ENCODE results near the gene RIN1.
A peak's percentile ranks its signal among the peaks of the same experiment; 100 is the strongest.

RIN1 gene

DNA sequence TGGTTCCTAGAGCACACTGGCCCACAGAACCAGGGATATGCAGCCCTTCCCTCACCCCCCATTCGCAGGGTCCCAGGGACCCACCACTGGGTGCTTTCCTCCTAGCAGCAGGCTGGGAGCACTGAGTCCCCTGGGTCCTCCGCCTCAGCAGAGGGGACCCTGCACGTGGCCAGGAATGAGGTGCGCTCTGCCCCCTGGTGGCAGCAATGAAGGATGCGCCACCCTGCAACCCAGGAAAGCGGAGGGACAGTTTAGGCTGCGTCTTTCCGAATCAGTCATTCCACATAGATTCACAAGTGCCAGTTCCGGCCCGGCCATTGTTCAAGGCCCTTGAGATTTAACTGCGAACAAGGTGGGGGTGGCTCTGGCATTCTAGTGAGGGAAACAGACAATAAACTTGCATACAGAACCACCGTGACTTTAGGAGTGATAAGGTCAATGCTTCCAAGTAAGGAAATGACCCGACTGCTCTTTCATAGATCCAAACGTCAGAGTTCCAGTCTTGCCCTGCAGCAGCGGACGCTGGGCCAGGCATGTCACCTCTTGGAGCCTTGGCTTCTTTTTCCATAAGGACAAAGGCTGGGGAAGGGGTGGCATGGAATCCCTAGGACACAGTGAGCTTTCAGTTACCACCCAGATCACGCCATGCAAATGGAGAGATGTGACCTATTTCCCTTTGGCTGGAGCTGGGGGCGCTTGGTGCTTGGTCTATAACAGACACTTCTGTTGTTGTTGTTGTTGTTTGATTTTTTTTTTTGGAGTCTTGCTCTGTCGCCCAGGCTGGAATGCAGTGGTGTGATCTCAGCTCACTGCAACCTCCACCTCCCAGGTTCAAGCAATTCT lies 7.7 kb downstream of the RIN1 start:
- peak; percentile 86 for DNase-seq (ENCODE audit: extremely low spot score)
- CTCF ChIA-PET = interaction anchor here (0.6 to 2.2 kb wide), 6 partner anchors 16 to 509 kb away, joined by 3 to 11 read pairs (median 4); no protein-coding TSS in a partner anchor
- POLR2A ChIA-PET = no interaction called here
- TF ChIP-seq HDGF (IDR thresholded peaks at IDR 0.05; ENCODE audit: borderline replicate concordance) (no peak), ZNF384 (IDR thresholded peaks at IDR 0.05) (no peak), SUZ12 (IDR thresholded peaks at IDR 0.05) (no peak), ELF4 (IDR thresholded peaks at IDR 0.05) (no peak), BHLHE40 (IDR thresholded peaks at IDR 0.05; ENCODE audit: borderline replicate concordance) (no peak), L3MBTL2 (conservative IDR thresholded peaks at IDR 0.05) (peak; percentile 83), CTBP1 (IDR thresholded peaks at IDR 0.05; ENCODE audit: borderline replicate concordance) (no peak)

DNA sequence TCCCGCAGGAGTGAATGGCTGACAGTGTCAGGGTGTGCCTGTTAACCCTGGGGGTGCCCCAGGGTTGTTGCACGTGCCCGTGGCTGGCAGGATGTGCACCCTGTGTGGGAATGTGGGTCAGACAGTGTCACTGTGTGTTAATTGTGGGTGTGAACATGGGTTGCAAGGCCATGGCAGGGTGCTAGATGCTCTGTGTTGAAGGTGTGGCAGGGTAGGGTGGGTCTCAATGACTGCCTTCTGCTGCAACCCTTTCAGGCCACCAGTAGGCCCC lies 8.3 kb downstream of the RIN1 start:
- TF ChIP-seq, protein P1, sequence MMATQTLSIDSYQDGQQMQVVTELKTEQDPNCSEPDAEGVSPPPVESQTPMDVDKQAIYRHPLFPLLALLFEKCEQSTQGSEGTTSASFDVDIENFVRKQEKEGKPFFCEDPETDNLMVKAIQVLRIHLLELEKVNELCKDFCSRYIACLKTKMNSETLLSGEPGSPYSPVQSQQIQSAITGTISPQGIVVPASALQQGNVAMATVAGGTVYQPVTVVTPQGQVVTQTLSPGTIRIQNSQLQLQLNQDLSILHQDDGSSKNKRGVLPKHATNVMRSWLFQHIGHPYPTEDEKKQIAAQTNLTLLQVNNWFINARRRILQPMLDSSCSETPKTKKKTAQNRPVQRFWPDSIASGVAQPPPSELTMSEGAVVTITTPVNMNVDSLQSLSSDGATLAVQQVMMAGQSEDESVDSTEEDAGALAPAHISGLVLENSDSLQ (IDR thresholded peaks at IDR 0.05) = no peak
- TF ChIP-seq SP1 (IDR thresholded peaks at IDR 0.05) = no peak
- no peak for TF ChIP-seq SUZ12 (IDR thresholded peaks at IDR 0.05)
- no peak for TF ChIP-seq TARDBP (IDR thresholded peaks at IDR 0.05)
- TF ChIP-seq ARNT (IDR thresholded peaks at IDR 0.05) = no peak
- no peak for TF ChIP-seq L3MBTL2 (conservative IDR thresholded peaks at IDR 0.05)
- TF ChIP-seq ZNF384 (IDR thresholded peaks at IDR 0.05) = no peak
- no peak for TF ChIP-seq CTBP1 (IDR thresholded peaks at IDR 0.05; ENCODE audit: borderline replicate concordance)
- TF ChIP-seq ELF4 (IDR thresholded peaks at IDR 0.05) = no peak
- no peak for TF ChIP-seq FOXA1 (IDR thresholded peaks at IDR 0.05)
- no peak for TF ChIP-seq NFRKB (IDR thresholded peaks at IDR 0.05)
- TF ChIP-seq HDGF (IDR thresholded peaks at IDR 0.05; ENCODE audit: borderline replicate concordance) = no peak
- TF ChIP-seq FOXM1 (IDR thresholded peaks at IDR 0.05; ENCODE audit: borderline replicate concordance) = no peak
- no peak for DNase-seq (ENCODE audit: extremely low spot score)

DNA sequence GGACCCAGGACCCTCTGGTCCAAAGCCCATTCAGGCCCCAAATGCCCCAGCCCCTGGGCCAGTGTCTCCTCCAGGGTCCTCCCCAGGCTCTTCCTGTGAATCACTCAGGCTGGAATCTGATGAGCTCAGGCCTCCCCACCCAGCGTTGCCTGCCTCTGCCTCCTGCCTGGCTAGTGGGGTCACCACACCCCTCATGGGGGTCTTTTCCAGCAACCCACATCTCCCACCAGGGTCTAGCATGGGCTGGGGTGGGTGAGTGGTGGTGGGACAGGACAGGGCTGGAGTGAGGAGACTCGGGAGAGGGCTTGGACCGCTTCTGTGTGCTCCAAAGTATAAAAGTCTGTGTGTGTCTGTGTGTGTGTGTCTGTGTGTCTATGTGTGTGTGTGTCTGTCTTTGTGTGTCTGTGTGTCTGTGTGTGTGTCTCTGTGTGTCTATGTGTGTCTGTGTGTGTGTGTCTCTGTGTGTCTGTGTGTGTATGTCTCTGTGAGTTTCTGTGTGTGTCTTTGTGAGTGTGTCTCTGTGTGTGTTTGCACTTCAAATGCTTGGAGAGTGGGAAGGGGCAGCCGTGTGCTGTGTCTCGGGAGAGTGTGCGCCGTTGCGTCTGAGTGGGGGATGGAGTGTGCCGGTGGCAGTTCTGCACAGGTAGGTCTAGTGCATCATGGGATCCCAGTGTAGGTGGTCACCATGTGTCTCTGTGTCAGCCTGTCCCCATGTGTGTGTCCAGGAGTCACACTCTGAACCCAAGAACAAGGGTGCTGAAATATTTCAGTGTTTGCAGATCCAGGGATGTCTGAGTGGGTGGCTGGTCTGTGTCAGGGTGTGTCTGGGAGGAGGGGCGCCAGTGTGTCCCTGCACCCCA lies 8.8 kb downstream of the RIN1 start:
- no peak for DNase-seq (ENCODE audit: extremely low spot score)
- CTCF ChIA-PET = interaction anchor here (0.9 to 1.2 kb wide), 2 partner anchors 15 to 16 kb away, joined by 5 to 10 read pairs; no protein-coding TSS in a partner anchor
- POLR2A ChIA-PET = interaction anchor here (1.0 to 1.3 kb wide), 2 partner anchors 15 to 16 kb away, joined by 3 to 5 read pairs; no protein-coding TSS in a partner anchor
- no peak for TF ChIP-seq SP1 (IDR thresholded peaks at IDR 0.05)
- TF ChIP-seq, protein P1 (IDR thresholded peaks at IDR 0.05) = no peak
- TF ChIP-seq BHLHE40 (IDR thresholded peaks at IDR 0.05; ENCODE audit: borderline replicate concordance) = no peak
- TF ChIP-seq FOXA1 (IDR thresholded peaks at IDR 0.05) = no peak
- TF ChIP-seq ELF4 (IDR thresholded peaks at IDR 0.05) = no peak
- TF ChIP-seq HDGF (IDR thresholded peaks at IDR 0.05; ENCODE audit: borderline replicate concordance) = no peak
- TF ChIP-seq NFRKB (IDR thresholded peaks at IDR 0.05) = no peak
- TF ChIP-seq ZNF384 (IDR thresholded peaks at IDR 0.05) = no peak
- TF ChIP-seq FOXK2 (IDR thresholded peaks at IDR 0.05) = no peak
- TF ChIP-seq FOXM1 (IDR thresholded peaks at IDR 0.05; ENCODE audit: borderline replicate concordance) = no peak
- TF ChIP-seq SUZ12 (IDR thresholded peaks at IDR 0.05) = no peak
- no peak for TF ChIP-seq ARNT (IDR thresholded peaks at IDR 0.05)
- TF ChIP-seq LEF1 (IDR thresholded peaks at IDR 0.05; ENCODE audit: borderline replicate concordance) = no peak
- no peak for TF ChIP-seq CTBP1 (IDR thresholded peaks at IDR 0.05; ENCODE audit: borderline replicate concordance)
- no peak for TF ChIP-seq L3MBTL2 (conservative IDR thresholded peaks at IDR 0.05)
- no peak for TF ChIP-seq TARDBP (IDR thresholded peaks at IDR 0.05)

More for the DNA sequence above, 8.3 kb downstream of the RIN1 start:
- CTCF ChIA-PET = no interaction called here
- POLR2A ChIA-PET = no interaction called here

DNA sequence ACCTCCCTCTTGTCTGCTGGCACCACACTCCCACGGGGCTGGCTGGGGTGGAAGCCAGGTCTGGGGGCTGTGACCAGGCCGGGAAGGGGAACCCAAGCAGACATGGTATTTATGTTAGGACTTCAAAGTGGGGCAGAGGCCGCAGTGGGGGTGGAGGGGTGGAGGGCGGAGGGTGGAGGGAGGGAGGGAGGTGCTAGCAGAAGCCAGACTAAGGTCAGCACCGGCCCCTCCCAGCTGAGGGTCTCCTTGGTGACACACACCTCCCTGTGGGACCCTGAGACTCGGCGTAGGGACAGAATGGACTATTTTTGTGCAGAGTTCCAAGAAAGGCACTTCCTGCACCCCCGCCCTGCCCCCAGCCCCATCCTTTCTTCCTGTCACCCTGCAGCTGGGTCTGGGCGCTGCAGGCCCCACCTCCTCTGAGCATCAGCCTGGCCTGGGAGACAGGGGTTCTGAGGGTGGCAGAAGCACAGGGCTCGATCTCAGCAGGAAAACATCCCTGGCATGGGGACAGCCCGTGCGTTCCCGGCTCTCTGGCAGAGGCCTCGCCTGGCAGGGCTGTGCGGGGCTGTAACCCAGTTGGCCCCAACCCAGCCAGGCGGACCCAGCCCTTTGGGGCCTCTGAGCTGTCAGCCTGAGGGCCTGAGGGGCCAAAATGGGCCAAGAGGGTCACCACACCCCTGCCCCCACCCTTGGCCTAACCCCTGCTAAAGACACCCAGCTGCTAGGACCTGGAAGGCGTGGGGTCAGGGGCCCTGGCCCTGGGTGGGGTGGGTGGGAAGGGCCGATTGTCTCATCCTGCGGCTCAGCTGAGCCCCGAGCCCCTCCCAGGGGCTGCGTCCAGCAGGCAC lies 9.7 kb downstream of the RIN1 start:
- POLR2A ChIA-PET = interaction anchor here (1.0 to 1.3 kb wide), 2 partner anchors 14 to 15 kb away, joined by 3 to 5 read pairs; no protein-coding TSS in a partner anchor

More for the DNA sequence above, 9.7 kb downstream of the RIN1 start:
- CTCF ChIA-PET = interaction anchor here (0.9 to 1.2 kb wide), 2 partner anchors 14 to 15 kb away, joined by 5 to 10 read pairs; no protein-coding TSS in a partner anchor
- TF ChIP-seq ZNF384 (IDR thresholded peaks at IDR 0.05) (no peak), SP1 (IDR thresholded peaks at IDR 0.05) (no peak), NFRKB (IDR thresholded peaks at IDR 0.05) (no peak), SUZ12 (IDR thresholded peaks at IDR 0.05) (no peak), TARDBP (IDR thresholded peaks at IDR 0.05) (no peak), FOXM1 (IDR thresholded peaks at IDR 0.05; ENCODE audit: borderline replicate concordance) (no peak), FOXK2 (IDR thresholded peaks at IDR 0.05) (no peak), BHLHE40 (IDR thresholded peaks at IDR 0.05; ENCODE audit: borderline replicate concordance) (no peak), CTBP1 (IDR thresholded peaks at IDR 0.05; ENCODE audit: borderline replicate concordance) (no peak), LEF1 (IDR thresholded peaks at IDR 0.05; ENCODE audit: borderline replicate concordance) (no peak), HDGF (IDR thresholded peaks at IDR 0.05; ENCODE audit: borderline replicate concordance) (no peak), ARNT (IDR thresholded peaks at IDR 0.05) (no peak)
- TF ChIP-seq, protein P1 (IDR thresholded peaks at IDR 0.05) = no peak
- no peak for DNase-seq (ENCODE audit: extremely low spot score)
